NCI-H2107 treated with DMSO at 0.1 percent for 48 hours (cell line): Measurements from ENCODE around the gene KIF6.

Experiments
- DNase-seq: peaks from one replicate; lab custom pipeline; 2025; ENCODE audit not compliant: unreplicated experiment; lab: John Stamatoyannopoulos, UW

KIF6 gene

GRCh38 chr6:39391182-39391581 is 334.0 kb downstream of the KIF6 start:
- no peak for DNase-seq

- no peak for DNase-seq
Measured at GRCh38 chr6:39389484-39389767, 335.8 kb downstream of the KIF6 start.

GRCh38 chr6:39388606-39389483 is 336.4 kb downstream of the KIF6 start:
- DNase-seq, result no peak

DNA sequence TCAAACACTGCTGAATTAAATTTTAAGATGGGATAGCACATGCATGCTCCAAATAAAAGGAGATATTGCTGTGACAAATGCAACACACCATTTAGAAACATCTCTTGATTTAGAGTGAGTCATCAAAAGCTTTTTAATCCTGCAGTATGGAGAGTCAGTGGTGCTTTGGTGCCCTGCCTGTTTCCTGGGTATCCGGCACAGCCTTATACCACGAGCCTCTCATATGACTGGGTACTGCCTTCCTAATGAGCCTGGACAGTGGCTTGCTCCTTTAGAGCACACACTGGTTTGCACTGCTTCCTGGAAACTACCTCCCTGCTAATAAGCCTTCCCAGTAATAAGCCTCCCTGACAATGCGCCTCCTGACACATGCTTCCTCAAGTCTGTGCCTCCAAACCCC is 337.4 kb downstream of the KIF6 start:
- no peak for DNase-seq

- no peak for DNase-seq
Measured at GRCh38 chr6:39386487-39386886, 338.7 kb downstream of the KIF6 start.

DNA sequence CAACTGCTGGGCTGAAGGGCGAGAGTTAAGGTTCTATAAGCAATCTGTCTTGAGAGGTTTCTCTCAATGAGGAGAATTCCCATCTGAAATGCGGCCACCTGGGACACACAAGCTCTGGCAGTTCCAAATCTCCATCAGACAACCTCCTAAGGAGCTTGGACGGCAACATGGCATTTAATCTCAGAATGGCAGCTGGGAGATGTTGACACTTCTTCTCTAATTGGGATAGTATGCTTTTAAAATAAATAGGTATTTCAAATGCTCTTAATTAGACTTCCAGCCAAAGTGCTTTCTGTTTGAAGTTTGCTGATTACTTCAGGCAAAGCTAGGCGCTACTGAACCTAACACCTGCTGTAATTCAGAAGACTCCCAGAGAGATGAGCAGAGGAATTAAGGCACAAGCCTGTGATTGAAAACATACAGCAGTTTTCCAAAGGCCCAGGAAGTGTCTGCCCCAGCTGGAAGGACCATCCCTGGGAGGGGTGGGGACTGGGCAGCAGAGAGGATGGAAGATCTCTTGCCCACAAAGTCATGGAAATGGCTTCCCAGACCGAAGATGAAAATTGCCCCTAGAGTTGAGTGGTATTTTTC is 343.6 kb downstream of the KIF6 start:
- no peak for DNase-seq

GRCh38 chr6:39380837-39381549 is 344.2 kb downstream of the KIF6 start:
- DNase-seq, result no peak

DNA sequence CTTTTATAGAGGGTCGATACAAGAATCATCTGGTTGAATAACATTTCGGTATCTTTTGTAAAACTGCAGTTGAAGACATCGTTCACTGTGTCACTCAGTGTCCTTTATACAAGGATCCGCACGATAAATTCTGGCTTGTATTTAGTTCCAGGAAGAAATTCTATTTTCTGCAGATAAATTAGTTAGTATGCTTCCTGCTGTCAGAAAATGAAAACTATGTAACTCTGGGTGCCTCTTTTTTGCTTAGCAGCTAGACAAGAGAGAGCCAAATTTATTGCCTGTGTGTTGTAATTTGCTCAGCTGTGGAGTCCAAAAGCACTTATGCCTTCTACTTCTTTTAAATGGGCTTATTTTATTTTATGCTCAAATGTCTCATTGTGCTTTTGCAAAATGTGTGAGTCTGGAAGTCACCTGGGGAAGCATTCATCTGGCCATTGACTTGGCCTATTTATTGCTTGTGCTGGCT is 346.2 kb downstream of the KIF6 start:
- DNase-seq, result no peak

GRCh38 chr6:39378175-39378959 is 346.8 kb downstream of the KIF6 start:
- no peak for DNase-seq

DNA sequence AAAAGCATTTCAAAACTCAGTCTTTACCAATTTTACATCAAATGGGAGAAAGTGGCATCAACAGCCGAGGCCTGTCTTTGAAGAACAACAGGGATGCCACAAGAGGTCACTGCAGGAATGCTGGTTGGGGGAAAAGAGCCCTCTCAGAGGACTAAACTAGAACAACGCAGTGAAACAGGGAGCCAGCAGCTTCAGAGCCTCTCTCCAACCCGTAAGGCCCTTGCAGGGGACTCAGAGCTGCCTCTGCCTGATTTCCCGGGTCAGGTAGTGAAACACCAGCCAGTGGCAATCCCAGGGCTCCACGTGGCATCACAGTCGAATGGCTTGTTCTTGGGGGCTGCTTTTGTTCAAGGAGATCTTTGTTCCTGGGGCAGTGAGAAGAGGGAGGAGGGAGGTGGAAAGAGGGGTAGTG is 347.7 kb downstream of the KIF6 start:
- DNase-seq, result peak; percentile 4

GRCh38 chr6:39375405-39375804 is 349.8 kb downstream of the KIF6 start:
- no peak for DNase-seq

DNA sequence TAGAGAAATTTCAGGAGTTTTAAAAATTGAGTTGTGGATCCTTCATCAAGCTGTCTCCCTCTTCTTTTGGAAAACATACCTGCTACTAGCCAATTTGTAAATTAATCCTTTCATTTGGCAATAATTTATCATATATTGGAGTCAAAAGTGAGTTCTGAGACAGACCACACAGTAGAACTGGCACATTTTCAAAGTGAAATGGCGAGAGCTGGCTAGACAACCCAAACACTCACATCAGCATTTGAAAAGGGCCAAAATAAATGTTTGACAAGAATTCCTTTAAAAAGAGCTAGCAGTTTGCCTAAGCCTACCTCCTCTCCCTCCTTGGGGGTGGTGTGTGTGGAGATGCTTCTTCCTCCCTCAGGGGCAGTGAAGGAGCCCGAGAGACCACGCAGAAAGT is 354.8 kb downstream of the KIF6 start:
- no peak for DNase-seq

DNA sequence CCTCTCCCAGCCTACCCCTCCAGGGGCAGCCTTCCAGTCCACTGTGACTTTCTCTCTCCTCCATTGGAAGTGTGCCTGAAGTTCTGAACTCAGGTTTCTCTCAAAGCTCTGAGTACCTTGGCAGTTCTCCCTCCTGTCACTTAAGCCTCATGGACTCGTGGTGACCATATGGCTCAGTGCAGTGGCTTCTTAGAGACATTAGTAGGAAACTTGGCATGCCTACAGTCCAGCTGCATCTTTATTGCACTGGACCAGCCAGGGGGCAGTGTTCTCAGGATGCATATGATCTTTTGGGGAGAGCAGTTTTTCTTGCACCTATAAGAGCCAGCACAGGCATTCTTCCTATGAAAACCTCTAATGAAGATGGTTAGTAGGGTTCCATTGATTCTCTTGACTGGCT is 355.2 kb downstream of the KIF6 start:
- no peak for DNase-seq

DNA sequence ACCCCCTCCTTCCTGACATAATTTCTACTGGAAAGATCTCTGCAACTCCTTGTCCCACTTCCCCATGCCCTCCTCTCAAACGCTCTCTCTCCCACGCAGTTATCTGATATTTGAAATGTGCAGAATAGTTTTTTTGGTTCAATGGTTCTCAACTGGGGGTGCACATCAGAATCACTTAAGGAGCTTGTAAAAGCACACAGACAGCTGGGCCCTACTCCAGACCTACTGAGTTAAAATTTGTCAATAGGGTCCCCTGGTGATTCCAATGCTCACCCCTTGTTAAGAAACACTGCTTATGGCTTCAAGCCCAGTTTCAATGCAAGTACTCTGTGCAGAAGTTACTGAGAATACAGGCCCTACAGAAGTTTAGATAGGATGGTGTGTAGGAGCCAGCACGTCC is 357.5 kb downstream of the KIF6 start:
- DNase-seq, result no peak

- no peak for DNase-seq
Measured at GRCh38 chr6:39366931-39367618, 358.1 kb downstream of the KIF6 start.

DNA sequence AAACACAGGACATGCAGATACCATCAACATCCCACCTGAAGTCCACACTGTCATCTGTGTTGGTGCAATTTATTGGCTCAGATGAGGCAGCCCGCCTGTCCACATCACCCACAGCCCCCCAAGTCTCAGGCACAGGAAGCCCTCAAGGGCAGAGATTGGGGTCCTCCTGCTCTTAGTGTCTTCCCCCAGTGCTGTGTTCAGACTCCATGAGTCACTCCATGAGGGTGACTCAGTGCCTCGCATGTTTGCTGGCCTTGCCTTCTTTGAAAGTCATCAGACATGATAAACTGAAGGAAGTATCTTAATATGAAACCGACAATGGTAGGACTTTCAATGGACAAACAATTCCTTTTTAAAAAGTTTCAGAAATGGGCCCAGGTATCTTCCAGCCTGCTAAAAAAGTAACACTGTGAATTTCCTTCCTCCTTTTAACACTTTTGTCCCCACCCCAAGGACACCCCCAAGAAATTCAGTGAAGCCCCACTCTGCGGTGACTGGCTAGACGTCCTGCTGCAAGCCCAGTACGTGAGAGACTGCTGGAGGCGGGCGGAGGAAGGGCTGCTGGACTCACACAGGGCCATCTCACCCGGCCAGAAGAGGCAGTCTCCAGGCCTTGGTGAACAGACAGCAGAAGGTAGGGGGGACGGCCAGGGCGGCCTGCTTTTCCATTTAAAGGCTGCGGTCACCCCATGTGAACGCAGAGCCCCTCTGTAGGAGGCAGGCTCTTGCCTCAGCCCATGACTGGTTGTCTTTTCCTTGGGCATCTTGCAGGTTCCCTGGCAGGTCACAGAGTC is 359.7 kb downstream of the KIF6 start:
- DNase-seq, result no peak

DNA sequence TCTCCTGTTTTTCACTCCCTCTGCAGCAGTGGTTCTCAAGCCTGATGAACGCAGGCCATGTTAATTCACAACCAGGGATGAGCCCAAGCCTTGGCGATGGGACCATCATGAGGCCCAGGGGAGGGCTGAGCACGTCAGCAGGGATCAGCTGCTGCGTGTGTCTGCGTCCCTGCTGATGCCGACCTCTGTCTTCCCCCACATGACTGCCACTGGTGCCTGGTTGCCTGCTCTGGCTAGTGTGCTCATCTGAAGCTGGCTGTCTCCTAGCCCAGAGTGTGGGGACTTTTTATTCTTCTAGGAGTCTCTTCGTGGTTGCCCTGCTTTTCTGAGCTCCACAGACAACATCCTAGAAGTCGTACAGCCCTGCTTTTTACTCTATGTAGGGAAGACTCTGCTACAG is 361.9 kb downstream of the KIF6 start:
- DNase-seq, result no peak

DNA sequence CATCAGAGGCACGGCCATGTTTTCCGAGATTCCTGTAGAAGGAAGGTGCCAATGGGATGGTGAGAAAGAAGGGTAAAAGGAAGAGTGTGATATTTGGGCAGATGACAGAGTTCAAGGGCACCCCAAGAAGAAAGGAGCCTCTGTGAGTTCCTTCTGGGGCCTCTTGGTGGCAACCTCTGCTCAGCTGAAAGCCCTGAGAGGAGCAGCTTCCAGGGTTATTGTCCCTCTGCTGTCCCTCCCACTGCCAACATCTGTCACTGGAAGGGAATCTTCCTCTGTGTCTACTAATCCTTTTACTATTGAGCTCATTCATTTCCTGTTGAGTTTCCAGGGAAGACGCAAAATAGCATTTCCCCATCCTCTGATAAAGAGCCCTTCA is 362.7 kb downstream of the KIF6 start:
- DNase-seq, result no peak

DNA sequence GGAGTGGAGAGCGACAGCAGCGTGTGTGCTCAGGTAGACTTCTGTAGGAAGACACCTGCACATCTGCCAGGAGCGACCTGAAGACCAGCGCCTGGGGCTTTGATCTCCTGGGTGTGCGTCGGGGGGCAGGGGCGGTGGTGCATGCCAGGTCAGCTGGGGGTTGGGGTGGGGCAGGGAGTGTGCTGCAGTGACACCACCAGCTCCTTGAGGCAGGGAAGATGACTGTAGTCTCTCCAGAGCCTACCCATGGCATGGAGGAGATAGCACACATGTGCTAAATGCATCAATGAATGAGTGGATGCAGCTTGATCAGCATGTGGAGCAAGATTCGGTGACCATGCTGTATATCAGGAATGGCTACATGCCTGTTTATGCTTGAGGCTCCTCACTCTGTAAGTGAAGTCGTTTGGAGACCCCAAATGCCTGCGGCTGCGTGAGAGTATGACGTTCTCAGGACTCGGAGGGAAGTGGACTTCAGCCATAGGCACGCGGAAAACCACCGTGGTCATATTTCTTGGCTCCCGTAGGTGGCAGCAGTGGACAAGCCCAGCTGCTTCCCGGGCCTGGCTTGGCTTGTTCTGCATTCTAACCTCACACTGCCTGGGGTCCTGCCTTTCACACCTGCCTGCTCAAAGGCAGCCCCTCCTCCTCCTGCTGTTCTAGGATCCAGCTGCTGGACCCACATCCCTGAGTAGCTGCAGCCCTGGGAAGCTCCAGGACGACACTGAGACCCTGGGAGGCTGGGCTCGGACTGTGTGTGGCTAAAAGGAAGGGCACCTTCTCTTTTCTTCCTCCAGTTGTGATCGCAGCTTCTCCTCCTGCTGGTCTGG is 363.3 kb downstream of the KIF6 start:
- DNase-seq, result peak; percentile 45
